GM12878 (cell line): ENCODE measurements around the gene ADGRE1.
"Not testable (repeated sequence)": the region's sequence is repeated elsewhere in the genome, so short reads cannot be mapped to it uniquely, and the experiment has no call there.

ENCODE experiments used
- GABPA ChIP-seq: IDR thresholded peaks from 2 replicates; pipeline ENCODE4 v1.6.1; 2014; ENCODE audit warnings: antibody characterized with exemption, low read depth, mild to moderate bottlenecking, inconsistent platforms
- JUND ChIP-seq: IDR thresholded peaks from 2 replicates; pipeline ENCODE4 v1.6.1; 2012; ENCODE audit warnings: low read depth, mild to moderate bottlenecking, low read length, improper control_type of control experiment, moderate library complexity
- KDM1A ChIP-seq: fragments of 200-600 bp; sonication (generic); IDR thresholded peaks from 2 replicates; pipeline ENCODE4 v1.6.1; 2016; ENCODE audit warnings: borderline replicate concordance
- MTA2 ChIP-seq: fragments of 450-650 bp; IDR thresholded peaks from 2 replicates; pipeline ENCODE4 v1.6.1; 2016; ENCODE audit warnings: low read depth, mild to moderate bottlenecking, moderate library complexity
- MXI1 ChIP-seq: fragments of 150-350 bp; IDR thresholded peaks from 2 replicates; pipeline ENCODE4 v1.6.1; 2011; ENCODE audit warnings: low read depth, mild to moderate bottlenecking, inconsistent platforms, low read length, improper control_type of control experiment
- NRF1 ChIP-seq: conservative IDR thresholded peaks from 2 replicates; pipeline ENCODE4 v1.6.1; 2011; ENCODE audit warnings: mild to moderate bottlenecking, low read depth, low read length, improper control_type of control experiment
- SIN3A ChIP-seq: IDR thresholded peaks from 2 replicates; pipeline ENCODE4 v1.6.1; 2012; ENCODE audit warnings: low read depth, low read length, improper control_type of control experiment
- SP1 ChIP-seq: IDR thresholded peaks from one replicate; pipeline ENCODE4 v1.6.1; 2011; ENCODE audit warnings: low read depth, low read length
- ZNF274 ChIP-seq: IDR thresholded peaks from one replicate; pipeline ENCODE4 v1.8.0; 2011; ENCODE audit not compliant: insufficient read length, insufficient read depth
- TF ChIP-seq, protein P1 (sequence below): IDR thresholded peaks from 2 replicates; pipeline ENCODE4 v1.6.1; 2012; ENCODE audit warnings: low read depth, low read length, improper control_type of control experiment
- TF ChIP-seq, protein P2 (sequence below), 3 experiments: IDR thresholded peaks in 2 of 3; conservative IDR thresholded peaks in 1 of 3; 2 replicates each; pipeline ENCODE4 v1.5.1; 2011; ENCODE audit warnings: low read depth in 3 of 3, low read length in 3 of 3, mild to moderate bottlenecking in 3 of 3, control low read depth in 2 of 3, moderate library complexity in 2 of 3, inconsistent platforms in 1 of 3, mixed read lengths in 1 of 3; ENCODE audit not compliant: control insufficient read depth in 2 of 3, insufficient read depth in 1 of 3; ENCODE audit errors: extremely low read depth in 1 of 3
- TF ChIP-seq, protein P3 (sequence below): IDR thresholded peaks from 2 replicates; pipeline ENCODE4 v1.6.1; 2011; ENCODE audit warnings: mild to moderate bottlenecking, low read depth, low read length, moderate library complexity; ENCODE audit not compliant: insufficient replicate concordance
- TF ChIP-seq, protein P4 (sequence below): fragments of 450-650 bp; conservative IDR thresholded peaks from 2 replicates; pipeline ENCODE4 v1.6.1; 2017; ENCODE audit warnings: mild to moderate bottlenecking, moderate library complexity
- TF ChIP-seq, protein P5 (sequence below): IDR thresholded peaks from 2 replicates; pipeline ENCODE4 v1.6.1; 2012; ENCODE audit warnings: mild to moderate bottlenecking, low read depth, low read length

DNA sequence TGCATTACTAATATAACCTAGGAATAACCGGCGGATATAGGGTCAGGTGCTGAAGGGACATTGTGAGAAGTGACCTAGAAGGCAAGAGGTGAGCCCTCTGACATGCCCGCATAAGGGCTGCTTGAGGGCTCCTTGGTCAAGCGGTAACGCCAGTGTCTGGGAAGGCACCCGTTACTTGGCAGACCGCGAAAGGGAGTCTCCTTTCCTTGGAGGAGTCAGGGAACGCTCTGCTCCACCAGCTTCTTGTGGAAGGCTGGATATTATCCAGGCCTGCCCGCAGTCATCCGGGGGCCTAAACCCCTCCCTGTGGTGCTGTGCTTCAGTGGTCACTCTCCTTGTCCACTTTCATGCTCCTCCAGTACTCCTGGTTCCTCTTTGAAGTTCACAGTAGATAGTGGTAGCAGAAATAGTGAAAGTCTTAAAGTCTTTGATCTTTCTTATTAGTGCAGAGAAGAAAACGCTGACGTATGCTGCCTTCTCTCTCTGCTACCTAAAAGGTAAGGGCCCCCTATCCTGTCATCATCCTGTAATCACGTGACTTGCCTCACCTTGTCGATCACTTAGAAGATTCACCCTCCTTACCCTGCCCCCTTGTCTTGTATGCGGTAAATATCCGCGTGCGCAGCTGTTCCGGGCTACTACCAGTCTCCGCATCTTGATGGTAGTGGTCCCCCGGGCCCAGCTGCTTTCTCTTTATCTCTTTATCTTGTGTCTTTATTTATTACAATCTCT is 18.1 kb upstream of the ADGRE1 start:
- not testable (repeated sequence) for TF ChIP-seq ZNF274, GABPA, SIN3A, SP1, KDM1A, MXI1, JUND, NRF1, MTA2
- TF ChIP-seq, protein P1, sequence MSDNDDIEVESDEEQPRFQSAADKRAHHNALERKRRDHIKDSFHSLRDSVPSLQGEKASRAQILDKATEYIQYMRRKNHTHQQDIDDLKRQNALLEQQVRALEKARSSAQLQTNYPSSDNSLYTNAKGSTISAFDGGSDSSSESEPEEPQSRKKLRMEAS = not testable (repeated sequence)
- TF ChIP-seq, protein P2, sequence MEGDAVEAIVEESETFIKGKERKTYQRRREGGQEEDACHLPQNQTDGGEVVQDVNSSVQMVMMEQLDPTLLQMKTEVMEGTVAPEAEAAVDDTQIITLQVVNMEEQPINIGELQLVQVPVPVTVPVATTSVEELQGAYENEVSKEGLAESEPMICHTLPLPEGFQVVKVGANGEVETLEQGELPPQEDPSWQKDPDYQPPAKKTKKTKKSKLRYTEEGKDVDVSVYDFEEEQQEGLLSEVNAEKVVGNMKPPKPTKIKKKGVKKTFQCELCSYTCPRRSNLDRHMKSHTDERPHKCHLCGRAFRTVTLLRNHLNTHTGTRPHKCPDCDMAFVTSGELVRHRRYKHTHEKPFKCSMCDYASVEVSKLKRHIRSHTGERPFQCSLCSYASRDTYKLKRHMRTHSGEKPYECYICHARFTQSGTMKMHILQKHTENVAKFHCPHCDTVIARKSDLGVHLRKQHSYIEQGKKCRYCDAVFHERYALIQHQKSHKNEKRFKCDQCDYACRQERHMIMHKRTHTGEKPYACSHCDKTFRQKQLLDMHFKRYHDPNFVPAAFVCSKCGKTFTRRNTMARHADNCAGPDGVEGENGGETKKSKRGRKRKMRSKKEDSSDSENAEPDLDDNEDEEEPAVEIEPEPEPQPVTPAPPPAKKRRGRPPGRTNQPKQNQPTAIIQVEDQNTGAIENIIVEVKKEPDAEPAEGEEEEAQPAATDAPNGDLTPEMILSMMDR (IDR thresholded peaks at IDR 0.05 in 2 of 3, conservative IDR thresholded peaks at IDR 0.05 in 1 of 3; ENCODE audit: control insufficient read depth in 2 of 3, extremely low read depth in 1 of 3, insufficient read depth in 1 of 3, low read depth in 3 of 3, low read length in 3 of 3) = not testable (repeated sequence)
- TF ChIP-seq, protein P3, sequence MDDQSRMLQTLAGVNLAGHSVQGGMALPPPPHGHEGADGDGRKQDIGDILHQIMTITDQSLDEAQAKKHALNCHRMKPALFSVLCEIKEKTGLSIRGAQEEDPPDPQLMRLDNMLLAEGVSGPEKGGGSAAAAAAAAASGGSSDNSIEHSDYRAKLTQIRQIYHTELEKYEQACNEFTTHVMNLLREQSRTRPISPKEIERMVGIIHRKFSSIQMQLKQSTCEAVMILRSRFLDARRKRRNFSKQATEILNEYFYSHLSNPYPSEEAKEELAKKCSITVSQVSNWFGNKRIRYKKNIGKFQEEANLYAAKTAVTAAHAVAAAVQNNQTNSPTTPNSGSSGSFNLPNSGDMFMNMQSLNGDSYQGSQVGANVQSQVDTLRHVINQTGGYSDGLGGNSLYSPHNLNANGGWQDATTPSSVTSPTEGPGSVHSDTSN = not testable (repeated sequence)
- TF ChIP-seq, protein P4, sequence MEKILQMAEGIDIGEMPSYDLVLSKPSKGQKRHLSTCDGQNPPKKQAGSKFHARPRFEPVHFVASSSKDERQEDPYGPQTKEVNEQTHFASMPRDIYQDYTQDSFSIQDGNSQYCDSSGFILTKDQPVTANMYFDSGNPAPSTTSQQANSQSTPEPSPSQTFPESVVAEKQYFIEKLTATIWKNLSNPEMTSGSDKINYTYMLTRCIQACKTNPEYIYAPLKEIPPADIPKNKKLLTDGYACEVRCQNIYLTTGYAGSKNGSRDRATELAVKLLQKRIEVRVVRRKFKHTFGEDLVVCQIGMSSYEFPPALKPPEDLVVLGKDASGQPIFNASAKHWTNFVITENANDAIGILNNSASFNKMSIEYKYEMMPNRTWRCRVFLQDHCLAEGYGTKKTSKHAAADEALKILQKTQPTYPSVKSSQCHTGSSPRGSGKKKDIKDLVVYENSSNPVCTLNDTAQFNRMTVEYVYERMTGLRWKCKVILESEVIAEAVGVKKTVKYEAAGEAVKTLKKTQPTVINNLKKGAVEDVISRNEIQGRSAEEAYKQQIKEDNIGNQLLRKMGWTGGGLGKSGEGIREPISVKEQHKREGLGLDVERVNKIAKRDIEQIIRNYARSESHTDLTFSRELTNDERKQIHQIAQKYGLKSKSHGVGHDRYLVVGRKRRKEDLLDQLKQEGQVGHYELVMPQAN = not testable (repeated sequence)
- TF ChIP-seq, protein P5, sequence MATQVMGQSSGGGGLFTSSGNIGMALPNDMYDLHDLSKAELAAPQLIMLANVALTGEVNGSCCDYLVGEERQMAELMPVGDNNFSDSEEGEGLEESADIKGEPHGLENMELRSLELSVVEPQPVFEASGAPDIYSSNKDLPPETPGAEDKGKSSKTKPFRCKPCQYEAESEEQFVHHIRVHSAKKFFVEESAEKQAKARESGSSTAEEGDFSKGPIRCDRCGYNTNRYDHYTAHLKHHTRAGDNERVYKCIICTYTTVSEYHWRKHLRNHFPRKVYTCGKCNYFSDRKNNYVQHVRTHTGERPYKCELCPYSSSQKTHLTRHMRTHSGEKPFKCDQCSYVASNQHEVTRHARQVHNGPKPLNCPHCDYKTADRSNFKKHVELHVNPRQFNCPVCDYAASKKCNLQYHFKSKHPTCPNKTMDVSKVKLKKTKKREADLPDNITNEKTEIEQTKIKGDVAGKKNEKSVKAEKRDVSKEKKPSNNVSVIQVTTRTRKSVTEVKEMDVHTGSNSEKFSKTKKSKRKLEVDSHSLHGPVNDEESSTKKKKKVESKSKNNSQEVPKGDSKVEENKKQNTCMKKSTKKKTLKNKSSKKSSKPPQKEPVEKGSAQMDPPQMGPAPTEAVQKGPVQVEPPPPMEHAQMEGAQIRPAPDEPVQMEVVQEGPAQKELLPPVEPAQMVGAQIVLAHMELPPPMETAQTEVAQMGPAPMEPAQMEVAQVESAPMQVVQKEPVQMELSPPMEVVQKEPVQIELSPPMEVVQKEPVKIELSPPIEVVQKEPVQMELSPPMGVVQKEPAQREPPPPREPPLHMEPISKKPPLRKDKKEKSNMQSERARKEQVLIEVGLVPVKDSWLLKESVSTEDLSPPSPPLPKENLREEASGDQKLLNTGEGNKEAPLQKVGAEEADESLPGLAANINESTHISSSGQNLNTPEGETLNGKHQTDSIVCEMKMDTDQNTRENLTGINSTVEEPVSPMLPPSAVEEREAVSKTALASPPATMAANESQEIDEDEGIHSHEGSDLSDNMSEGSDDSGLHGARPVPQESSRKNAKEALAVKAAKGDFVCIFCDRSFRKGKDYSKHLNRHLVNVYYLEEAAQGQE = not testable (repeated sequence)
